Ectodermal cell (in vitro differentiated cells): ENCODE results near the gene AK8.

ENCODE experiments used
- H3K27ac ChIP-seq: 2 replicates; pipeline ENCODE4 v1.7.0; 2013; ENCODE audit warnings: mild to moderate bottlenecking, low read depth, low read length; ENCODE audit not compliant: insufficient read depth, poor library complexity, severe bottlenecking
- H3K27me3 ChIP-seq: 2 replicates; pipeline ENCODE4 v1.7.0; 2013; ENCODE audit warnings: mild to moderate bottlenecking, low read length; ENCODE audit not compliant: insufficient read depth, control insufficient read depth, poor library complexity, severe bottlenecking
- H3K36me3 ChIP-seq: one replicate; pipeline ENCODE4 v1.7.0; 2013; ENCODE audit warnings: low read length; ENCODE audit not compliant: control insufficient read depth, insufficient read depth
- H3K4me1 ChIP-seq: one replicate; pipeline ENCODE4 v1.7.0; 2013; ENCODE audit warnings: low read length; ENCODE audit not compliant: control insufficient read depth, insufficient read depth
- H3K4me3 ChIP-seq: 2 replicates; pipeline ENCODE4 v1.7.0; 2013; ENCODE audit warnings: low read depth, low read length, control low read depth; ENCODE audit not compliant: insufficient read depth
- H3K9me3 ChIP-seq: 2 replicates; pipeline ENCODE4 v1.7.0; 2013; ENCODE audit warnings: mild to moderate bottlenecking, low read length, moderate library complexity; ENCODE audit not compliant: control insufficient read depth
- WGBS, 2 experiments: methylation state at CpG; one replicate each; pipeline ENCODE4 v1.1.7; 2013; ENCODE audit warnings: missing lambda C conversion rate in 2 of 2; 5-methylcytosine and 5-hydroxymethylcytosine counted together

AK8 gene

GRCh38 chr9:132827366-132827765 lies 50.7 kb downstream of the AK8 start:
- Histone ChIP-seq H3K4me3 (no peak overlapping the region), H3K9me3 (no peaks in the 10 kb centered on the region), H3K36me3 (no peaks in the 10 kb centered on the region), H3K27ac (no peak overlapping the region), H3K27me3 (no peaks in the 10 kb centered on the region), H3K4me1 (no peaks in the 10 kb centered on the region)
- WGBS, 2 experiments: 93 to 94% methylated on average over 5 of the region's 5 CpGs

- WGBS, 2 experiments: 93% methylated on average over 13 of the region's 13 CpGs
- H3K27ac ChIP-seq: no peak overlapping the region
- H3K4me3 ChIP-seq: no peak overlapping the region
- no peaks in the 10 kb centered on the region for H3K4me1 ChIP-seq
- H3K36me3 ChIP-seq: no peaks in the 10 kb centered on the region
- H3K27me3 ChIP-seq: no peaks in the 10 kb centered on the region
- H3K9me3 ChIP-seq: no peaks in the 10 kb centered on the region
These were observed 51.3 kb downstream of the AK8 start for GRCh38 chr9:132826621-132827365.

DNA sequence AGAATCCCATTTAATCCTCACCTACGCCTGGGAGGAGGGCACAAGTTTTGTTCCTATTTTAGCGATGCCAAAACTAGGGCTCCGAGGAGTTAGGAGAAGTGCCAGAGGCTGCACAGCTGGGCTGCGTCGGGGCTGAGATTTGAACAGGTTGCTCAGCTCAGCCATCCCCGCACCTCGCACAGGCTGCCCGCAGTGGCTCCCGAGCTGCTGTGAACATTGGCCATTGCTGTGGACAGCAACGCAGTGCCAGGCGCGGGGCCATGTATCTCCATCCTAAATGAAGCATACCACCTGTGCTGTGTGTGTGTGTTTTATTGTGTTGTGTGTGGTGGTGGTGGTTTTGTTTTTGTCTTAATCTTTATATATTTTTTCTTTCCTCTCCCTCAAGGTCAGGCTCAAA lies 52.0 kb downstream of the AK8 start:
- no peaks in the 10 kb centered on the region for H3K4me1 ChIP-seq
- no peaks in the 10 kb centered on the region for H3K9me3 ChIP-seq
- WGBS, 2 experiments: 94 to 98% methylated on average over 12 of the region's 12 CpGs
- no peak overlapping the region for H3K4me3 ChIP-seq
- no peaks in the 10 kb centered on the region for H3K36me3 ChIP-seq
- H3K27me3 ChIP-seq: no peaks in the 10 kb centered on the region
- no peak overlapping the region for H3K27ac ChIP-seq

DNA sequence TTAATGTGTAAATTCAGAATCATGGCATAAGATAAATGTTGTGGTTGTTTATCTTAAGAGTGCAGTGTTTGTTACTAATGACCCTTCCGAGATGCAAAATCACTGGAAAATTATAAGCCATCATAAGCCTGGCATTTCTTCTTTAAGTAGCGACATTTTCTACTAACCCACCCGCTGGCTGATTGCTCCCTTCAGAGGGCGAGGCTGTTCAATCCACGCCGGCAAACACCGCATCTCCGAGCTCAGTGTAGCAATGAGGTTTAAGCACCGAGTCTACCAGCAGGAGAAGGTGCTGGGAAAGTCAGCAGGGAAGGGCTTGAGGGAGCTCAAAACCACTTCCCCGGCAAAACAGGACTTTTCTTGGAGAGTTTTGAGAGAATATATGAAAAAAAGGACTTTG lies 52.7 kb downstream of the AK8 start:
- WGBS, 2 experiments: 80% methylated on average over 10 of the region's 10 CpGs
- no peaks in the 10 kb centered on the region for H3K4me1 ChIP-seq

GRCh38 chr9:132824951-132825350 lies 53.1 kb downstream of the AK8 start:
- no peak overlapping the region for H3K27ac ChIP-seq
- no peaks in the 10 kb centered on the region for H3K9me3 ChIP-seq
- H3K4me1 ChIP-seq: no peaks in the 10 kb centered on the region
- 73 to 85% methylated on average over 1 to 2 of the region's 2 CpGs for WGBS, 2 experiments
- H3K27me3 ChIP-seq: no peaks in the 10 kb centered on the region
- H3K4me3 ChIP-seq: no peak overlapping the region
- H3K36me3 ChIP-seq: no peaks in the 10 kb centered on the region

More for the DNA sequence above, 52.7 kb downstream of the AK8 start:
- Histone ChIP-seq H3K27me3 (no peaks in the 10 kb centered on the region), H3K4me3 (no peak overlapping the region), H3K36me3 (no peaks in the 10 kb centered on the region), H3K27ac (no peak overlapping the region), H3K9me3 (no peaks in the 10 kb centered on the region)

- H3K27ac ChIP-seq: no peak overlapping the region
- H3K36me3 ChIP-seq: no peaks in the 10 kb centered on the region
- no peaks in the 10 kb centered on the region for H3K4me1 ChIP-seq
- 92 to 93% methylated on average over 8 of the region's 8 CpGs for WGBS, 2 experiments
- H3K4me3 ChIP-seq: no peak overlapping the region
- no peaks in the 10 kb centered on the region for H3K27me3 ChIP-seq
- H3K9me3 ChIP-seq: no peaks in the 10 kb centered on the region
These were observed 53.9 kb downstream of the AK8 start for GRCh38 chr9:132824151-132824550.

DNA sequence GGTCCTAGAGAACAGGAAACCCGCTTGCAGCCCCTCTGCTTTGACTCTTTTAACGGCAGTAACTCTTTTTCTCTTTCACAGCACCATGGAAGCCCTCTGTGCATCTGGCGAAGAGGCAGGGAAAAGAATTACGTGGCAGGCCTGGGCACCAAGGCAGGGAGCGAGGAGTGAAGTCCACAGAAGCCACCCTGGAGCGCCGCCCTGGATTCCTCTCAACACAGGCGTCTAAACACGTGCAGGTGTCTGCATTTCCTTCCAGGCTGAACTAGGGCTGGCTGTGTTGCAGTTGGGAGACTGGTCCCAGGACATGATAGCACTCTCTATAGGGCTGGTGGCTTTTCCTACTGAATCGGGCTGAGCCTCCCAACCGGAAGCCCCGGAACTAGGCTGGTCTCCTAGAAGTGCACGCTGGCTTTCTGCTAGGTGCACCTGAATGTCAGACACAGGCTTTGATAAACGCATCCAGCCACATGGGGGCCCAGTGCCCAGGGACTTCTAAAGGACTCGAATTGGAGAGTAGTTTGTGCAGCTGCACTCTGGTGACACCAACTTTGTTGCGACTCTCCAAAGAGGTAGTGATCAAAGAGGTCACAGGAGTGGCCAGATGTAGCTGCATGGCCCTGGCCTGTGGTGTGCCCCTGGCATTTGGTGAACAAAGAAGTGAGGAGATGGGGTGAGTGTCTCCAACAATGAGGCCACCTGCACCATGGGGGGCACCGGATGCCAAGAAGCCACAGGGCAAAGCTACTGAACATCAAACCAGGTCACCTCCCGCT lies 54.5 kb downstream of the AK8 start:
- Histone ChIP-seq H3K4me1 (no peaks in the 10 kb centered on the region), H3K27me3 (no peaks in the 10 kb centered on the region), H3K9me3 (no peaks in the 10 kb centered on the region), H3K4me3 (no peak overlapping the region), H3K36me3 (no peaks in the 10 kb centered on the region), H3K27ac (no peak overlapping the region)
- WGBS, 2 experiments: 90 to 91% methylated on average over 18 of the region's 18 CpGs

DNA sequence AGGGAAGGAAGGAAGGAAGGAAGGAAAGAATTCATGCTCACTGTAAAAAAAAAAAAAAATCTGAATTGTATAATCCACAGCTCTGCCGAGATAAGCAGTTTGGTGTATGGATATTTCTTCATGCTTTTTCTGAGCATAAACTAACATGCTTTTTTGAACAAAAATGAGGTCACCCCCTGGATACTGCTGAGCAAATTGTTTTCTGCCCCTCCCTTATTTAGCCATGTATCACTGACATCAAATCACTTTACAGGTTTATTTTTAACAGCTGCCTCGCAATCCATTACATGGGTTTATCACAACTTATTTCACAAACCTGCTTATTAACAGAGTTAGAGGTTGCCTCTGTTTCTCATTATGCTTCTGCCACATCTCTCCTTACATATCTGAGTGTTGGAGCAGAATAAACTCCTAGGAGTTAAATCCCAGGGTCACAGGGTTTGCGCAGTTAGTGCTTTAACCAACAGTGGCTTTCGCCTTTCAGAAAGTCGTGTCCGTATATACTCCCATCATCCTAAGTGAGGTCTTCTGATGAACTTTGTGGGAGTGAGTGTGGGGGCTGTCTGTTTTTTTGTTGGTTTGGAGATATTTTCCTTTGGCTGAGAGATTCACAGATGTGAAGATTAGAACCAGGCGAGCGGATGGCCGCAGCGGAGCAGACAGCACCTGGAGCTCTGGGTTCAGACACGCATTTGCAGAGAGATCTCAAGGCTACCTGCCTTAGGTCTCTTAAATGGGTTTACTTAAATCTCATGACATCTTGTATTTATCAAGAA lies 57.7 kb downstream of the AK8 start:
- H3K27ac ChIP-seq: no peak overlapping the region
- 93% methylated on average over 11 of the region's 11 CpGs for WGBS, 2 experiments
- no peak overlapping the region for H3K4me3 ChIP-seq
- H3K9me3 ChIP-seq: no peaks in the 10 kb centered on the region
- no peaks in the 10 kb centered on the region for H3K4me1 ChIP-seq
- no peaks in the 10 kb centered on the region for H3K27me3 ChIP-seq
- H3K36me3 ChIP-seq: no peaks in the 10 kb centered on the region

DNA sequence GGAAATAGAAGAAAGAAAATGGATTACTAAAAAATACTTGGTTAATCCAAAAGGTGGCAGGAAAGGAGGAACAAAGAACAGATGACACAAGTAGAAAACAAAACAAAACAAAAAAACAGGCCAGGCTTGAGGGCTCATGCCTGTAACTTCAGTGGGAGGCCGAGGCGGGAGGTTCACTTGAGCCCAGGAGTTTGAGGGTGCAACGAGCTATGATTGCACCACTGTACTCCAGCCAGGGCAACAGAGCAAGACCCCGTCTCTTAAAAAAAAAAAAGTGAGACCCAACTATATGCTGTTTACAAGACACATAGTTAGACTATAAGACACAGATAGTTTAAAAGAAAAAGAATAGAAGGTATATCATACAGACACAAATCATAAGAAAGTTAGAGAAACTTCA lies 59.5 kb downstream of the AK8 start:
- Histone ChIP-seq H3K4me1 (no peaks in the 10 kb centered on the region), H3K27me3 (no peaks in the 10 kb centered on the region), H3K36me3 (no peaks in the 10 kb centered on the region), H3K4me3 (no peak overlapping the region), H3K9me3 (no peaks in the 10 kb centered on the region), H3K27ac (no peak overlapping the region)
- 60 to 70% methylated on average over 4 of the region's 4 CpGs for WGBS, 2 experiments

DNA sequence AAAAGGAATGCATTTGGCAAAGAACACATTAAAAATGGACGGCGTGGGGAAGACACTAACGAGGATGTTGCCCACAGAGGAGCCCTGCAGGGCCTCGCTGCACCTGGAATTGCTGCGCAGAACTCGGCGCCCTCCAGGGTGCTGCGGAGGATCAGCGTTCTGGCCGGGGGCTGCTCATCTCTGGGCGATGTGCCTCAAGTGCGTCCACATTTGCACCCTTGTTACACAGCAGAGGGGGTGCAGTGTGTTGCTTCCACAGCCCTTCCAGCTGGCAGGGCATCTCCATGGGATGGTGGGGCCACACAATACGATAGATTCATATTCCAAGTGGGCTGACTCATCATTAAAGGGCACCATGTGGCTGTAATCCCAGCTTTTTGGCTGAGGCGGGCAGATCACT lies 63.1 kb downstream of the AK8 start:
- H3K27me3 ChIP-seq: no peaks in the 10 kb centered on the region
- no peaks in the 10 kb centered on the region for H3K36me3 ChIP-seq
- no peak overlapping the region for H3K4me3 ChIP-seq
- 92% methylated on average over 14 of the region's 14 CpGs for WGBS, 2 experiments
- H3K9me3 ChIP-seq: no peaks in the 10 kb centered on the region
- no peak overlapping the region for H3K27ac ChIP-seq
- no peaks in the 10 kb centered on the region for H3K4me1 ChIP-seq
